ENCODE results near the gene DGCR2. TPM values are rescaled to one million over a fixed set of nuclear protein-coding genes. Genes with fewer than 3 reads are reported as not detected.
"Not testable (repeated sequence)": the region's sequence is repeated elsewhere in the genome, so short reads cannot be mapped to it uniquely, and the experiment has no call there.

Gene DGCR2
- total RNA-seq, 2 experiments from 2014 or later: 31.9 to 35.5 TPM

- no peak overlapping the region for H3K4me3 Mint-ChIP-seq
- peaks cover 30% of the 10 kb centered on the region for H3K36me3 ChIP-seq (ENCODE audit: insufficient read depth, low read length)
- TF ChIP-seq CTCF (IDR thresholded peaks at IDR 0.05): no peak
These were observed 86.0 kb downstream of the DGCR2 start for GRCh38 chr22:19036229-19036522.

GRCh38 chr22:19035474-19036228 lies 86.6 kb downstream of the DGCR2 start:
- H3K4me3 Mint-ChIP-seq: no peak overlapping the region

More at GRCh38 chr22:19036229-19036522, 86.0 kb downstream of the DGCR2 start:
- Mint-ChIP-seq H3K36me3 (ENCODE audit: low read depth) (peaks cover 34% of the 10 kb centered on the region), H3K9me3 (no peaks in the 10 kb centered on the region), H3K4me1 (ENCODE audit: low read depth) (no peaks in the 10 kb centered on the region), H3K27me3 (no peaks in the 10 kb centered on the region), H3K27ac (no peak overlapping the region)
- no peak for DNase-seq
- H3K9me3 ChIP-seq (ENCODE audit: control insufficient read depth in 1 of 2, insufficient read depth in 1 of 2, low read length in 2 of 2): no peaks in the 10 kb centered on the region
- CTCF ChIA-PET: no interaction called here
- no peaks in the 10 kb centered on the region for H3K4me1 ChIP-seq (ENCODE audit: insufficient read depth, low read length)
- H3K4me3 ChIP-seq (ENCODE audit: low read length): no peak overlapping the region
- intact Hi-C loops (cut with DNase I, micrococcal nuclease): no loop called here
- POLR2A ChIA-PET: interaction anchor here (0.9 kb wide), 1 partner anchor 27 kb away, joined by 3 read pairs; no protein-coding TSS in a partner anchor
- ATAC-seq (ENCODE audit: poor library complexity): no peak
- no peaks in the 10 kb centered on the region for H3K27me3 ChIP-seq (ENCODE audit: control insufficient read depth in 1 of 2, insufficient read depth in 2 of 2, low read length in 2 of 2)
- no peak overlapping the region for H3K27ac ChIP-seq (ENCODE audit: low read depth in 1 of 2, low read length in 2 of 2)

GRCh38 chr22:19035126-19035473 lies 87.1 kb downstream of the DGCR2 start:
- POLR2A ChIA-PET: interaction anchor here (0.9 kb wide), 1 partner anchor 28 kb away, joined by 3 read pairs; no protein-coding TSS in a partner anchor
- H3K36me3 Mint-ChIP-seq (ENCODE audit: low read depth): peaks cover 24% of the 10 kb centered on the region
- H3K9me3 ChIP-seq (ENCODE audit: control insufficient read depth in 1 of 2, insufficient read depth in 1 of 2, low read length in 2 of 2); DNase-seq; H3K27ac Mint-ChIP-seq; H3K9me3 Mint-ChIP-seq; CTCF ChIA-PET; H3K4me3 ChIP-seq (ENCODE audit: low read length); H3K4me3 Mint-ChIP-seq; H3K27me3 ChIP-seq (ENCODE audit: control insufficient read depth in 1 of 2, insufficient read depth in 2 of 2, low read length in 2 of 2); ATAC-seq (ENCODE audit: poor library complexity); intact Hi-C loops (cut with DNase I, micrococcal nuclease); H3K4me1 ChIP-seq (ENCODE audit: insufficient read depth, low read length); H3K27me3 Mint-ChIP-seq; H3K27ac ChIP-seq (ENCODE audit: low read depth in 1 of 2, low read length in 2 of 2); H3K4me1 Mint-ChIP-seq (ENCODE audit: low read depth): not testable (repeated sequence)
- peaks cover 19% of the 10 kb centered on the region for H3K36me3 ChIP-seq (ENCODE audit: insufficient read depth, low read length)

More at GRCh38 chr22:19035474-19036228, 86.6 kb downstream of the DGCR2 start:
- Histone ChIP-seq H3K9me3 (ENCODE audit: control insufficient read depth in 1 of 2, insufficient read depth in 1 of 2, low read length in 2 of 2) (no peaks in the 10 kb centered on the region), H3K27me3 (ENCODE audit: control insufficient read depth in 1 of 2, insufficient read depth in 2 of 2, low read length in 2 of 2) (no peaks in the 10 kb centered on the region), H3K27ac (ENCODE audit: low read depth in 1 of 2, low read length in 2 of 2) (no peak overlapping the region), H3K4me1 (ENCODE audit: insufficient read depth, low read length) (no peaks in the 10 kb centered on the region), H3K36me3 (ENCODE audit: insufficient read depth, low read length) (peaks cover 24% of the 10 kb centered on the region), H3K4me3 (ENCODE audit: low read length) (no peak overlapping the region)
- DNase-seq: peak in 2 of 14 experiments; percentile 9 to 31
- ChIA-PET POLR2A (interaction anchor here (0.9 kb wide), 1 partner anchor 28 kb away, joined by 3 read pairs; no protein-coding TSS in a partner anchor), CTCF (no interaction called here)
- Mint-ChIP-seq H3K4me1 (ENCODE audit: low read depth) (no peaks in the 10 kb centered on the region), H3K9me3 (no peaks in the 10 kb centered on the region), H3K27ac (no peak overlapping the region), H3K36me3 (ENCODE audit: low read depth) (peaks cover 29% of the 10 kb centered on the region), H3K27me3 (peaks cover 3% of the 10 kb centered on the region)
- intact Hi-C loops (cut with DNase I, micrococcal nuclease): no loop called here
- TF ChIP-seq CTCF (IDR thresholded peaks at IDR 0.05): no peak
- no peak for ATAC-seq (ENCODE audit: poor library complexity)

GRCh38 chr22:19034724-19035120 lies 87.5 kb downstream of the DGCR2 start:
- H3K27ac ChIP-seq (ENCODE audit: low read depth in 1 of 2, low read length in 2 of 2); intact Hi-C loops (cut with DNase I, micrococcal nuclease); H3K9me3 Mint-ChIP-seq; H3K27me3 ChIP-seq (ENCODE audit: control insufficient read depth in 1 of 2, insufficient read depth in 2 of 2, low read length in 2 of 2); ATAC-seq (ENCODE audit: poor library complexity); H3K27ac Mint-ChIP-seq; H3K4me1 Mint-ChIP-seq (ENCODE audit: low read depth); POLR2A ChIA-PET; H3K4me3 Mint-ChIP-seq; H3K4me3 ChIP-seq (ENCODE audit: low read length); DNase-seq; H3K27me3 Mint-ChIP-seq; H3K4me1 ChIP-seq (ENCODE audit: insufficient read depth, low read length); CTCF ChIA-PET; H3K9me3 ChIP-seq (ENCODE audit: control insufficient read depth in 1 of 2, insufficient read depth in 1 of 2, low read length in 2 of 2): not testable (repeated sequence)
- peaks cover 15% of the 10 kb centered on the region for H3K36me3 ChIP-seq (ENCODE audit: insufficient read depth, low read length)
- peaks cover 21% of the 10 kb centered on the region for H3K36me3 Mint-ChIP-seq (ENCODE audit: low read depth)

- peaks cover 16% of the 10 kb centered on the region for H3K36me3 Mint-ChIP-seq (ENCODE audit: low read depth)
- H3K27ac ChIP-seq (ENCODE audit: low read depth in 1 of 2, low read length in 2 of 2); H3K4me1 ChIP-seq (ENCODE audit: insufficient read depth, low read length); ATAC-seq (ENCODE audit: poor library complexity); H3K27ac Mint-ChIP-seq; H3K36me3 ChIP-seq (ENCODE audit: insufficient read depth, low read length); POLR2A ChIA-PET; H3K9me3 ChIP-seq (ENCODE audit: control insufficient read depth in 1 of 2, insufficient read depth in 1 of 2, low read length in 2 of 2); CTCF ChIA-PET; H3K4me3 ChIP-seq (ENCODE audit: low read length); intact Hi-C loops (cut with DNase I, micrococcal nuclease); H3K4me1 Mint-ChIP-seq (ENCODE audit: low read depth); H3K27me3 Mint-ChIP-seq; H3K4me3 Mint-ChIP-seq; H3K27me3 ChIP-seq (ENCODE audit: control insufficient read depth in 1 of 2, insufficient read depth in 2 of 2, low read length in 2 of 2); H3K9me3 Mint-ChIP-seq: not testable (repeated sequence)
- peak in 1 of 14 experiments; percentile 7 for DNase-seq
These were observed 88.0 kb downstream of the DGCR2 start for GRCh38 chr22:19034031-19034723.

GRCh38 chr22:19033568-19033905 lies 88.7 kb downstream of the DGCR2 start:
- CTCF ChIA-PET; H3K9me3 Mint-ChIP-seq; H3K27me3 Mint-ChIP-seq; H3K4me3 ChIP-seq (ENCODE audit: low read length); H3K9me3 ChIP-seq (ENCODE audit: control insufficient read depth in 1 of 2, insufficient read depth in 1 of 2, low read length in 2 of 2); H3K4me1 ChIP-seq (ENCODE audit: insufficient read depth, low read length); H3K27ac Mint-ChIP-seq; POLR2A ChIA-PET; intact Hi-C loops (cut with DNase I, micrococcal nuclease); H3K4me3 Mint-ChIP-seq; ATAC-seq (ENCODE audit: poor library complexity); H3K27ac ChIP-seq (ENCODE audit: low read depth in 1 of 2, low read length in 2 of 2); H3K4me1 Mint-ChIP-seq (ENCODE audit: low read depth); H3K27me3 ChIP-seq (ENCODE audit: control insufficient read depth in 1 of 2, insufficient read depth in 2 of 2, low read length in 2 of 2); H3K36me3 ChIP-seq (ENCODE audit: insufficient read depth, low read length): not testable (repeated sequence)
- peaks cover 14% of the 10 kb centered on the region for H3K36me3 Mint-ChIP-seq (ENCODE audit: low read depth)
- DNase-seq: peak in 1 of 14 experiments; percentile 4
